Rectal smooth muscle tissue (tissue), 1 donor: Measurements from ENCODE around the gene LDB2.

Experiments used
- H3K27ac ChIP-seq: one replicate; pipeline ENCODE4 v1.7.0; 2013; ENCODE audit warnings: low read depth, low read length, inconsistent platforms
- H3K27me3 ChIP-seq: one replicate; pipeline ENCODE4 v1.7.0; 2013; ENCODE audit warnings: low read length; ENCODE audit not compliant: control insufficient read depth, insufficient read depth
- H3K36me3 ChIP-seq: one replicate; pipeline ENCODE4 v1.7.0; 2013; ENCODE audit warnings: low read length; ENCODE audit not compliant: control insufficient read depth, insufficient read depth
- H3K4me1 ChIP-seq: one replicate; pipeline ENCODE4 v1.7.0; 2013; ENCODE audit warnings: low read length; ENCODE audit not compliant: control insufficient read depth, insufficient read depth
- H3K4me3 ChIP-seq: one replicate; pipeline ENCODE4 v1.7.0; 2013; ENCODE audit warnings: low read length
- H3K9ac ChIP-seq: one replicate; pipeline ENCODE4 v1.7.0; 2013; ENCODE audit warnings: low read length

LDB2 gene

GRCh38 chr4:16908377-16909021, 10.1 kb upstream of the LDB2 start:
- Histone ChIP-seq H3K36me3 (no peaks in the 10 kb centered on the region), H3K4me1 (no peaks in the 10 kb centered on the region), H3K4me3 (no peak overlapping the region), H3K27me3 (no peaks in the 10 kb centered on the region), H3K9ac (no peak overlapping the region), H3K27ac (no peak overlapping the region)

- no peaks in the 10 kb centered on the region for H3K36me3 ChIP-seq
- no peaks in the 10 kb centered on the region for H3K27me3 ChIP-seq
- H3K4me3 ChIP-seq, result no peak overlapping the region
- no peak overlapping the region for H3K27ac ChIP-seq
- H3K9ac ChIP-seq, result no peak overlapping the region
- H3K4me1 ChIP-seq, result no peaks in the 10 kb centered on the region
Observed at GRCh38 chr4:16900325-16900724, 1.9 kb upstream of the LDB2 start.

- no peak overlapping the region for H3K9ac ChIP-seq
Observed at GRCh38 chr4:16896881-16897750, 1.3 kb downstream of the LDB2 start.

GRCh38 chr4:16894406-16894805, 4.0 kb downstream of the LDB2 start:
- Histone ChIP-seq H3K36me3 (no peaks in the 10 kb centered on the region), H3K4me3 (no peak overlapping the region), H3K4me1 (no peaks in the 10 kb centered on the region), H3K27me3 (no peaks in the 10 kb centered on the region), H3K9ac (no peak overlapping the region), H3K27ac (no peak overlapping the region)

More at GRCh38 chr4:16896881-16897750, 1.3 kb downstream of the LDB2 start:
- no peak overlapping the region for H3K27ac ChIP-seq
- H3K4me3 ChIP-seq, result peak overlapping the region; percentile 59
- H3K27me3 ChIP-seq, result no peaks in the 10 kb centered on the region
- H3K4me1 ChIP-seq, result no peaks in the 10 kb centered on the region
- no peaks in the 10 kb centered on the region for H3K36me3 ChIP-seq

GRCh38 chr4:16893141-16893651, 5.2 kb downstream of the LDB2 start:
- Histone ChIP-seq H3K27ac (no peak overlapping the region), H3K4me3 (no peak overlapping the region), H3K9ac (no peak overlapping the region), H3K36me3 (no peaks in the 10 kb centered on the region), H3K27me3 (no peaks in the 10 kb centered on the region), H3K4me1 (no peaks in the 10 kb centered on the region)

- Histone ChIP-seq H3K4me1 (no peaks in the 10 kb centered on the region), H3K4me3 (no peak overlapping the region), H3K36me3 (no peaks in the 10 kb centered on the region), H3K9ac (no peak overlapping the region), H3K27ac (no peak overlapping the region), H3K27me3 (no peaks in the 10 kb centered on the region)
Observed at GRCh38 chr4:16890651-16891050, 7.8 kb downstream of the LDB2 start.

GRCh38 chr4:16889945-16890344, 8.5 kb downstream of the LDB2 start:
- Histone ChIP-seq H3K36me3 (no peaks in the 10 kb centered on the region), H3K4me3 (no peak overlapping the region), H3K4me1 (no peaks in the 10 kb centered on the region), H3K9ac (no peak overlapping the region), H3K27me3 (no peaks in the 10 kb centered on the region), H3K27ac (no peak overlapping the region)

- Histone ChIP-seq H3K9ac (no peak overlapping the region), H3K4me3 (no peak overlapping the region), H3K27ac (no peak overlapping the region), H3K27me3 (no peaks in the 10 kb centered on the region), H3K4me1 (no peaks in the 10 kb centered on the region), H3K36me3 (no peaks in the 10 kb centered on the region)
Observed at GRCh38 chr4:16887887-16888286, 10.6 kb downstream of the LDB2 start.

GRCh38 chr4:16884673-16885460, 13.6 kb downstream of the LDB2 start:
- Histone ChIP-seq H3K4me3 (no peak overlapping the region), H3K36me3 (no peaks in the 10 kb centered on the region), H3K4me1 (no peaks in the 10 kb centered on the region), H3K9ac (no peak overlapping the region), H3K27me3 (no peaks in the 10 kb centered on the region), H3K27ac (no peak overlapping the region)

- Histone ChIP-seq H3K27ac (no peak overlapping the region), H3K9ac (no peak overlapping the region), H3K36me3 (no peaks in the 10 kb centered on the region), H3K27me3 (no peaks in the 10 kb centered on the region), H3K4me1 (no peaks in the 10 kb centered on the region), H3K4me3 (no peak overlapping the region)
Observed at GRCh38 chr4:16883806-16884205, 14.6 kb downstream of the LDB2 start.

- H3K27ac ChIP-seq, result no peak overlapping the region
- H3K4me3 ChIP-seq, result no peak overlapping the region
- no peaks in the 10 kb centered on the region for H3K4me1 ChIP-seq
- no peaks in the 10 kb centered on the region for H3K27me3 ChIP-seq
- H3K36me3 ChIP-seq, result no peaks in the 10 kb centered on the region
- no peak overlapping the region for H3K9ac ChIP-seq
Observed at GRCh38 chr4:16881151-16881884, 17.1 kb downstream of the LDB2 start.

- no peak overlapping the region for H3K4me3 ChIP-seq
- no peak overlapping the region for H3K27ac ChIP-seq
- H3K36me3 ChIP-seq, result no peaks in the 10 kb centered on the region
- H3K27me3 ChIP-seq, result no peaks in the 10 kb centered on the region
- H3K9ac ChIP-seq, result no peak overlapping the region
- H3K4me1 ChIP-seq, result no peaks in the 10 kb centered on the region
Observed at GRCh38 chr4:16875487-16875886, 23.0 kb downstream of the LDB2 start.
